Glutamatergic neuron (in vitro differentiated cells): ENCODE data around the gene SLC13A2. TPM values are rescaled to one million over a fixed set of nuclear protein-coding genes. Genes with fewer than 3 reads are reported as not detected.

ENCODE experiments used
- DNase-seq: peaks from one replicate; pipeline ENCODE4 v3.0.0; 2022
- H3K27ac Mint-ChIP-seq: one replicate; pipeline ENCODE4 v1.8.0; 2020; ENCODE audit warnings: mild to moderate bottlenecking, mixed read lengths, inconsistent platforms; ENCODE audit not compliant: unreplicated experiment
- H3K27me3 Mint-ChIP-seq: one replicate; pipeline ENCODE4 v1.8.0; 2020; ENCODE audit warnings: mild to moderate bottlenecking, moderate library complexity, mixed read lengths, inconsistent platforms; ENCODE audit not compliant: unreplicated experiment
- H3K36me3 Mint-ChIP-seq: one replicate; pipeline ENCODE4 v1.8.0; 2020; ENCODE audit warnings: mild to moderate bottlenecking, mixed read lengths, inconsistent platforms; ENCODE audit not compliant: unreplicated experiment
- H3K4me1 Mint-ChIP-seq: one replicate; pipeline ENCODE4 v1.8.0; 2020; ENCODE audit warnings: mild to moderate bottlenecking, low read depth, mixed read lengths, inconsistent platforms; ENCODE audit not compliant: unreplicated experiment
- H3K4me3 Mint-ChIP-seq: one replicate; pipeline ENCODE4 v1.8.0; 2020; ENCODE audit warnings: mild to moderate bottlenecking, mixed read lengths, inconsistent platforms; ENCODE audit not compliant: unreplicated experiment
- H3K9me3 Mint-ChIP-seq: one replicate; pipeline ENCODE4 v1.8.0; 2020; ENCODE audit warnings: mild to moderate bottlenecking, moderate library complexity, mixed read lengths, inconsistent platforms; ENCODE audit not compliant: unreplicated experiment
- CTCF ChIP-seq: fragments of 200-600 bp; sonication (generic); IDR thresholded peaks from one replicate; pipeline ENCODE4 v1.5.0; 2021; ENCODE audit not compliant: partially characterized antibody, unreplicated experiment
- total RNA-seq: library from RNA; stranded (reverse); fragmentation: NEBNext Ultra II Directional; extraction: Animal tissue kit (Norgen Biotek cat#: 25700); gene quantifications from one replicate; pipeline ENCODE4 v1.2.1, GENCODE V29; 2021; ENCODE audit not compliant: unreplicated experiment

SLC13A2 gene
- total RNA-seq, 1 donor from 2014 or later: not detected

GRCh38 chr17:28533091-28533807 is 59.8 kb downstream of the SLC13A2 start:
- Mint-ChIP-seq H3K36me3 (no peaks in the 10 kb centered on the region), H3K27me3 (peaks cover 3% of the 10 kb centered on the region), H3K27ac (no peak overlapping the region), H3K4me3 (no peak overlapping the region), H3K4me1 (peaks cover 13% of the 10 kb centered on the region), H3K9me3 (no peaks in the 10 kb centered on the region)
- no peak for TF ChIP-seq CTCF
- no peak for DNase-seq

GRCh38 chr17:28534740-28535375 is 61.4 kb downstream of the SLC13A2 start:
- H3K27ac Mint-ChIP-seq: no peak overlapping the region
- no peak for TF ChIP-seq CTCF
- H3K4me3 Mint-ChIP-seq: no peak overlapping the region
- H3K27me3 Mint-ChIP-seq: peaks cover 3% of the 10 kb centered on the region
- no peak for DNase-seq
- peaks cover under 1% of the 10 kb centered on the region for H3K4me1 Mint-ChIP-seq
- no peaks in the 10 kb centered on the region for H3K36me3 Mint-ChIP-seq
- H3K9me3 Mint-ChIP-seq: no peaks in the 10 kb centered on the region

- no peaks in the 10 kb centered on the region for H3K36me3 Mint-ChIP-seq
- peaks cover 3% of the 10 kb centered on the region for H3K27me3 Mint-ChIP-seq
- no peak for TF ChIP-seq CTCF
- DNase-seq: no peak
- no peak overlapping the region for H3K4me3 Mint-ChIP-seq
- H3K4me1 Mint-ChIP-seq: no peaks in the 10 kb centered on the region
- no peak overlapping the region for H3K27ac Mint-ChIP-seq
- H3K9me3 Mint-ChIP-seq: no peaks in the 10 kb centered on the region
These were observed 63.2 kb downstream of the SLC13A2 start for GRCh38 chr17:28536532-28537218.

- H3K36me3 Mint-ChIP-seq: no peaks in the 10 kb centered on the region
- TF ChIP-seq CTCF: no peak
- H3K4me1 Mint-ChIP-seq: no peaks in the 10 kb centered on the region
- H3K9me3 Mint-ChIP-seq: no peaks in the 10 kb centered on the region
- H3K27ac Mint-ChIP-seq: no peak overlapping the region
- peaks cover 3% of the 10 kb centered on the region for H3K27me3 Mint-ChIP-seq
- H3K4me3 Mint-ChIP-seq: no peak overlapping the region
- DNase-seq: no peak
These were observed 63.8 kb downstream of the SLC13A2 start for GRCh38 chr17:28537219-28537610.

GRCh38 chr17:28538296-28538895 is 65.0 kb downstream of the SLC13A2 start:
- no peaks in the 10 kb centered on the region for H3K4me1 Mint-ChIP-seq
- H3K27me3 Mint-ChIP-seq: peaks cover 3% of the 10 kb centered on the region
- H3K9me3 Mint-ChIP-seq: no peaks in the 10 kb centered on the region
- H3K36me3 Mint-ChIP-seq: no peaks in the 10 kb centered on the region
- H3K4me3 Mint-ChIP-seq: no peak overlapping the region
- no peak overlapping the region for H3K27ac Mint-ChIP-seq
- no peak for DNase-seq
- TF ChIP-seq CTCF: no peak
